HEK293 (cell line): ENCODE data around the gene NUDT21.
A peak's percentile ranks its signal among the peaks of the same experiment; 100 is the strongest.

ENCODE experiments used
- GFI1B ChIP-seq: fragments of 450-650 bp; formaldehyde crosslinking; IDR thresholded peaks from 2 replicates; pipeline ENCODE4 v1.5.1; 2016; ENCODE audit warnings: missing biosample characterization, missing genetic modification characterization
- GLI4 ChIP-seq: fragments of 450-650 bp; formaldehyde crosslinking; IDR thresholded peaks from 2 replicates; pipeline ENCODE4 v1.5.1; 2016; ENCODE audit warnings: missing biosample characterization, missing genetic modification characterization
- HOXA7 ChIP-seq: sonication (generic); formaldehyde crosslinking; IDR thresholded peaks from 2 replicates; pipeline ENCODE4 v1.8.1; 2022; ENCODE audit warnings: missing genetic modification reagents, borderline replicate concordance
- KLF7 ChIP-seq: fragments of 450-650 bp; formaldehyde crosslinking; IDR thresholded peaks from 2 replicates; pipeline ENCODE4 v1.5.1; 2016; ENCODE audit warnings: missing biosample characterization, missing genetic modification characterization, borderline replicate concordance
- MZF1 ChIP-seq: fragments of 450-650 bp; formaldehyde crosslinking; IDR thresholded peaks from 2 replicates; pipeline ENCODE4 v1.5.1; 2017; ENCODE audit warnings: missing biosample characterization, missing genetic modification characterization, borderline replicate concordance
- PRDM1 ChIP-seq: fragments of 450-650 bp; formaldehyde crosslinking; IDR thresholded peaks from 2 replicates; pipeline ENCODE4; 2016; ENCODE audit warnings: missing biosample characterization, missing genetic modification characterization
- RBAK ChIP-seq: fragments of 450-650 bp; formaldehyde crosslinking; IDR thresholded peaks from 2 replicates; pipeline ENCODE4 v1.5.1; 2016; ENCODE audit warnings: missing biosample characterization, missing genetic modification characterization
- REPIN1 ChIP-seq: fragments of 450-650 bp; formaldehyde crosslinking; IDR thresholded peaks from 2 replicates; pipeline ENCODE4 v1.5.1; 2017; ENCODE audit warnings: missing biosample characterization, missing genetic modification characterization, low read depth
- SP2 ChIP-seq: fragments of 450-650 bp; formaldehyde crosslinking; IDR thresholded peaks from 2 replicates; pipeline ENCODE4 v1.5.1; 2016; ENCODE audit warnings: missing biosample characterization, missing genetic modification characterization
- ZNF140 ChIP-seq: fragments of 450-650 bp; formaldehyde crosslinking; IDR thresholded peaks from 2 replicates; pipeline ENCODE4 v1.5.1; 2016; ENCODE audit warnings: missing biosample characterization, missing genetic modification characterization
- ZNF18 ChIP-seq: fragments of 450-650 bp; formaldehyde crosslinking; IDR thresholded peaks from 2 replicates; pipeline ENCODE4 v1.5.1; 2016; ENCODE audit warnings: missing biosample characterization, missing genetic modification characterization
- ZNF184 ChIP-seq: fragments of 450-650 bp; IDR thresholded peaks from 2 replicates; pipeline ENCODE4 v1.5.1; 2018; ENCODE audit warnings: missing biosample characterization, mild to moderate bottlenecking, missing genetic modification characterization
- ZNF2 ChIP-seq: fragments of 450-650 bp; formaldehyde crosslinking; IDR thresholded peaks from 2 replicates; pipeline ENCODE4 v1.5.1; 2016; ENCODE audit warnings: missing biosample characterization, missing genetic modification characterization
- ZNF274 ChIP-seq, 2 experiments: fragments of 200-500 bp in 1 of 2; fragments of 450-650 bp in 1 of 2; sonication (Bioruptor generic) in 1 of 2; formaldehyde crosslinking in 1 of 2; IDR thresholded peaks; 2 replicates each; pipeline versions ENCODE4 v1.5.1 to v1.6.1; 2014 to 2016; ENCODE audit warnings: borderline replicate concordance in 1 of 2, inconsistent platforms in 1 of 2, low read length in 1 of 2, missing biosample characterization in 1 of 2, missing genetic modification characterization in 1 of 2
- ZNF302 ChIP-seq: fragments of 450-650 bp; formaldehyde crosslinking; IDR thresholded peaks from 2 replicates; pipeline ENCODE4 v1.5.1; 2016; ENCODE audit warnings: missing biosample characterization, missing genetic modification characterization, low read depth
- ZNF324 ChIP-seq: fragments of 450-650 bp; formaldehyde crosslinking; IDR thresholded peaks from 2 replicates; pipeline ENCODE4 v1.5.1; 2016; ENCODE audit warnings: missing biosample characterization, missing genetic modification characterization
- ZNF350 ChIP-seq: fragments of 450-650 bp; formaldehyde crosslinking; IDR thresholded peaks from 2 replicates; pipeline ENCODE4 v1.5.0; 2017; ENCODE audit warnings: missing biosample characterization, mild to moderate bottlenecking, missing genetic modification characterization
- ZNF398 ChIP-seq: fragments of 450-650 bp; formaldehyde crosslinking; IDR thresholded peaks from 2 replicates; pipeline ENCODE4 v1.5.1; 2017; ENCODE audit warnings: missing biosample characterization, missing genetic modification characterization
- ZNF48 ChIP-seq: fragments of 450-650 bp; formaldehyde crosslinking; IDR thresholded peaks from 2 replicates; pipeline ENCODE4 v1.5.1; 2016; ENCODE audit warnings: missing biosample characterization, missing genetic modification characterization
- ZNF501 ChIP-seq: fragments of 450-650 bp; formaldehyde crosslinking; IDR thresholded peaks from 2 replicates; pipeline ENCODE4 v1.5.1; 2016; ENCODE audit warnings: missing biosample characterization, missing genetic modification characterization
- ZNF514 ChIP-seq: fragments of 450-650 bp; formaldehyde crosslinking; IDR thresholded peaks from 2 replicates; pipeline ENCODE4 v1.5.1; 2016; ENCODE audit warnings: missing biosample characterization, missing genetic modification characterization
- ZNF530 ChIP-seq: fragments of 450-650 bp; formaldehyde crosslinking; IDR thresholded peaks from 2 replicates; pipeline ENCODE4 v1.5.1; 2016; ENCODE audit warnings: low read depth, missing biosample characterization, missing genetic modification characterization
- ZNF571 ChIP-seq: fragments of 450-650 bp; formaldehyde crosslinking; IDR thresholded peaks from 2 replicates; pipeline ENCODE4 v1.5.0; 2017; ENCODE audit warnings: missing biosample characterization, missing genetic modification characterization
- ZNF600 ChIP-seq: fragments of 450-650 bp; formaldehyde crosslinking; IDR thresholded peaks from 2 replicates; pipeline ENCODE4 v1.5.1; 2016; ENCODE audit warnings: missing biosample characterization, missing genetic modification characterization
- ZNF610 ChIP-seq: fragments of 450-650 bp; formaldehyde crosslinking; IDR thresholded peaks from 2 replicates; pipeline ENCODE4 v1.5.1; 2016; ENCODE audit warnings: missing biosample characterization, missing genetic modification characterization, borderline replicate concordance
- ZNF629 ChIP-seq: fragments of 450-650 bp; formaldehyde crosslinking; IDR thresholded peaks from 2 replicates; pipeline ENCODE4 v1.5.1; 2017; ENCODE audit warnings: missing biosample characterization, missing genetic modification characterization
- ZNF658 ChIP-seq: fragments of 450-650 bp; formaldehyde crosslinking; IDR thresholded peaks from 2 replicates; pipeline ENCODE4; 2016; ENCODE audit warnings: missing biosample characterization, missing genetic modification characterization
- ZNF692 ChIP-seq: fragments of 450-650 bp; formaldehyde crosslinking; IDR thresholded peaks from 2 replicates; pipeline ENCODE4 v1.5.1; 2016; ENCODE audit warnings: missing biosample characterization, missing genetic modification characterization
- ZNF768 ChIP-seq: fragments of 450-650 bp; formaldehyde crosslinking; IDR thresholded peaks from 2 replicates; pipeline ENCODE4 v1.5.1; 2018; ENCODE audit warnings: missing biosample characterization, mild to moderate bottlenecking, missing genetic modification characterization
- ZSCAN23 ChIP-seq: fragments of 450-650 bp; formaldehyde crosslinking; IDR thresholded peaks from 2 replicates; pipeline ENCODE4 v1.5.1; 2016; ENCODE audit warnings: missing biosample characterization, missing genetic modification characterization
- TF ChIP-seq, protein P1 (sequence below): fragments of 450-650 bp; formaldehyde crosslinking; IDR thresholded peaks from 2 replicates; pipeline ENCODE4 v1.5.1; 2016; ENCODE audit warnings: missing biosample characterization, missing genetic modification characterization
- TF ChIP-seq, protein P2 (sequence below): fragments of 450-650 bp; formaldehyde crosslinking; IDR thresholded peaks from 2 replicates; pipeline ENCODE4 v1.5.1; 2017; ENCODE audit warnings: missing biosample characterization, missing genetic modification characterization

Gene NUDT21

DNA sequence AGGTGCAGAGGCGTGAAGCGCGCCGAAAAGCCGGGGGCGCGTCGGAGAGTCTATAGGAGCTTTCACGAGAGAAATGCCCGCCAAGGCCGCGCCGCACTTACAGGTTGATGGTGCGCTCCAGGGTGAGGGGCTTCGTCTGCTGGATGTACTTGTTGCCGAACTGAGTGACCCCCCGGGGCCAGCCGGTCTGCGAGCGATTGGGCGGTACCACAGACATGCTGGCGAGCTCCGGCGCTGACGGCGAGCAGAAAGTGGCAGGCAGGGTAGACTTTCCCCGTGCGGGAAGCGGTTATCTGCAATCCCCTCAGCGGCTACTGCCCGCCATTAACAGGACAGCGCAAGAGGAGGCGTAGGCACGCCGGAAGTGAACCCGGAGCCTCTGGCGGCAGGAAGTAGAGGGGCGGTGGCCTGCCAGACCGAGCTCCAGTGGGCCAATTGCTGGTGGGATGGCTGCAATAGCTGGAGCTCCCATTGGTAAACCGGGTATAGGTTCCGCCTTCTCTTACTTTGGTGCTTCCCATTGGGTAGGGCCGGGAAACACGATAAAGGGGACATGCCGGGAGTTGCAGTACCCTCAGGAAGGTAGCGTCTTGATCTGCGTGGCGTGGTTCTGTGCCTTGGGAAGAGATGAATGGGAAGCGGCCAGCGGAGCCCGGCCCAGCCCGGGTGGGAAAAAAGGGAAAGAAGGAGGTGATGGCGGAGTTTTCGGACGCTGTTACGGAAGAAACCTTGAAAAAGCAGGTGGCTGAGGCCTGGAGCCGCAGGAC is at the start of gene NUDT21, which contains the start of gene OGFOD1 (continued):
- no peak for TF ChIP-seq ZNF274 (IDR thresholded peaks at IDR 0.05; ENCODE audit: low read length)
- no peak for TF ChIP-seq ZNF274 (tag by site-specific recombination; IDR thresholded peaks at IDR 0.05; ENCODE audit: borderline replicate concordance)
- TF ChIP-seq ZNF48 (tag by site-specific recombination): no peak
- TF ChIP-seq ZNF350: no peak
- TF ChIP-seq ZNF2 (tag by site-specific recombination): peak; percentile 51
- no peak for TF ChIP-seq ZNF658
- no peak for TF ChIP-seq ZNF324 (tag by site-specific recombination)
- no peak for TF ChIP-seq ZNF768
- TF ChIP-seq MZF1 (tag by site-specific recombination): no peak
- TF ChIP-seq RBAK (tag by site-specific recombination): no peak
- no peak for TF ChIP-seq ZNF302
- no peak for TF ChIP-seq ZNF571 (tag by site-specific recombination)
- no peak for TF ChIP-seq HOXA7 (CRISPR knock-in tag)
- peak; percentile 53 for TF ChIP-seq ZNF501
- TF ChIP-seq ZNF398 (tag by site-specific recombination): no peak
- no peak for TF ChIP-seq ZNF600 (tag by site-specific recombination)
- TF ChIP-seq ZNF629 (tag by site-specific recombination): no peak
- TF ChIP-seq, protein P1, sequence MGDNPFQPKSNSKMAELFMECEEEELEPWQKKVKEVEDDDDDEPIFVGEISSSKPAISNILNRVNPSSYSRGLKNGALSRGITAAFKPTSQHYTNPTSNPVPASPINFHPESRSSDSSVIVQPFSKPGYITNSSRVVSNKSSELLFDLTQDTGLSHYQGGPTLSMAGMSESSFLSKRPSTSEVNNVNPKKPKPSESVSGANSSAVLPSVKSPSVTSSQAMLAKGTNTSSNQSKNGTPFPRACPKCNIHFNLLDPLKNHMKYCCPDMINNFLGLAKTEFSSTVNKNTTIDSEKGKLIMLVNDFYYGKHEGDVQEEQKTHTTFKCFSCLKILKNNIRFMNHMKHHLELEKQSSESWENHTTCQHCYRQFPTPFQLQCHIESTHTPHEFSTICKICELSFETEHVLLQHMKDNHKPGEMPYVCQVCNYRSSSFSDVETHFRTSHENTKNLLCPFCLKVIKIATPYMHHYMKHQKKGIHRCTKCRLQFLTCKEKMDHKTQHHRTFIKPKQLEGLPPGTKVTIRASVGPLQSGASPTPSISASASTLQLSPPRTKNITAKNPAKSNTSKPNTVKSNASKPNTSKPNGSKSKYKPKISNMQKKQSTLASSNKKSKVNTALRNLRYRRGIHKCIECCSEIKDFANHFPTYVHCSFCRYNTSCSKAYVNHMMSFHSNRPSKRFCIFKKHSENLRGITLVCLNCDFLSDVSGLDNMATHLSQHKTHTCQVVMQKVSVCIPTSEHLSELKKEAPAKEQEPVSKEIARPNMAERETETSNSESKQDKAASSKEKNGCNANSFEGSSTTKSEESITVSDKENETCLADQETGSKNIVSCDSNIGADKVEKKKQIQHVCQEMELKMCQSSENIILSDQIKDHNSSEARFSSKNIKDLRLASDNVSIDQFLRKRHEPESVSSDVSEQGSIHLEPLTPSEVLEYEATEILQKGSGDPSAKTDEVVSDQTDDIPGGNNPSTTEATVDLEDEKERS (tag by site-specific recombination): no peak
- TF ChIP-seq ZNF18 (tag by site-specific recombination): no peak
- peak; percentile 87 for TF ChIP-seq ZNF692
- peak; percentile 97 for TF ChIP-seq SP2
- TF ChIP-seq PRDM1 (tag by site-specific recombination): peak; percentile 83
- no peak for TF ChIP-seq ZNF184 (tag by site-specific recombination)
- TF ChIP-seq ZNF610 (tag by site-specific recombination): no peak
- TF ChIP-seq, protein P2, sequence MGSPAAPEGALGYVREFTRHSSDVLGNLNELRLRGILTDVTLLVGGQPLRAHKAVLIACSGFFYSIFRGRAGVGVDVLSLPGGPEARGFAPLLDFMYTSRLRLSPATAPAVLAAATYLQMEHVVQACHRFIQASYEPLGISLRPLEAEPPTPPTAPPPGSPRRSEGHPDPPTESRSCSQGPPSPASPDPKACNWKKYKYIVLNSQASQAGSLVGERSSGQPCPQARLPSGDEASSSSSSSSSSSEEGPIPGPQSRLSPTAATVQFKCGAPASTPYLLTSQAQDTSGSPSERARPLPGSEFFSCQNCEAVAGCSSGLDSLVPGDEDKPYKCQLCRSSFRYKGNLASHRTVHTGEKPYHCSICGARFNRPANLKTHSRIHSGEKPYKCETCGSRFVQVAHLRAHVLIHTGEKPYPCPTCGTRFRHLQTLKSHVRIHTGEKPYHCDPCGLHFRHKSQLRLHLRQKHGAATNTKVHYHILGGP (tag by site-specific recombination): no peak
- no peak for TF ChIP-seq ZNF140
- no peak for TF ChIP-seq ZNF514 (tag by site-specific recombination)
- no peak for TF ChIP-seq ZSCAN23 (tag by site-specific recombination)
- TF ChIP-seq GLI4 (tag by site-specific recombination): no peak
- TF ChIP-seq ZNF530 (tag by site-specific recombination): no peak
- no peak for TF ChIP-seq GFI1B (tag by site-specific recombination)
- no peak for TF ChIP-seq KLF7 (tag by site-specific recombination)
- no peak for TF ChIP-seq REPIN1 (tag by site-specific recombination)
